Activated T-cell treated with anti-CD3 and anti-CD28 coated beads, Interleukin-2, amount 50 U/mL, for 24 hours (primary cell): Measurements from ENCODE around the gene DPF3.
A peak's percentile ranks its signal among the peaks of the same experiment; 100 is the strongest.

Experiments
- DNase-seq: peaks from one replicate; pipeline ENCODE4 v3.0.0-alpha.2; 2020
- H3K27ac Mint-ChIP-seq: 2 replicates; pipeline ENCODE4 v1.8.0; 2020; ENCODE audit warnings: mild to moderate bottlenecking, mixed read lengths
- H3K27me3 Mint-ChIP-seq: 2 replicates; pipeline ENCODE4 v1.8.0; 2020; ENCODE audit warnings: mixed read lengths
- H3K36me3 Mint-ChIP-seq: 2 replicates; pipeline ENCODE4 v1.8.0; 2020; ENCODE audit warnings: low read depth, mixed read lengths
- H3K4me1 Mint-ChIP-seq: 2 replicates; pipeline ENCODE4 v1.8.0; 2020; ENCODE audit warnings: low read depth, mixed read lengths
- H3K4me3 Mint-ChIP-seq: 2 replicates; pipeline ENCODE4 v1.8.0; 2020; ENCODE audit warnings: mild to moderate bottlenecking, moderate library complexity, mixed read lengths
- H3K9me3 Mint-ChIP-seq: 2 replicates; pipeline ENCODE4 v1.8.0; 2020; ENCODE audit warnings: mixed read lengths

The DPF3 gene

DNA sequence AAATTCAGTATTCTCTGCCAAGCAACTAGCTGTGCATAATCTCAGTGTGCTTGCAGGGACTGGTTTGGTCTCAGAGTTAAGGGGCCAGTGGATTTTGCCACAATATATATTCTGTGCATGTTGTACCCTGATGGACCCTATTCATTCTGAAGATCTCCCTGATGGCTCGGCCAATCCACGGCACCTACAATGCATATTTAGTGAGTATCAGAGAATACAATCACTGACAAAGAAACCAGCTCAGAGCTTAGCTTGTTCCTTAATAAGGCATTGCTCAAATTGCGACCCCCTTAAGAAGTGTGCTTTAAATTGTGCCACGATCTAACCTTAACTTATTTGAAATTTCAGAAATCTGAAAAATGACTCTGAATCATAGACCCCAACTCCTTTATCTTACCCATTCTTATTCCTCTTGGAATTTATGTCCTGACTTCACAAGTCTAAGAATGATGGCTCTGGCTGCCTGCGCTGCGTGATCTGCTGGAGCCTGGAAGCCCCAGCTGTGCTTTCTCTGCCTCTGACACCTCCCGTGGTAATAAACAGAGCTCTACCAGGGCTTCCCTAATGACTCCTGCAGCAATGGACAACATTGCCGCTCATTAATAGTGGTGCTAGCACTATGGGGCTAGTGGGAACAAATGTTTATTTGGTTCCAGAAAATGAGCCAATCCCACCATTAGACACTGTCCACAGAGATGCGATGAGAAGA lies 23.3 kb upstream of the DPF3 start:
- H3K4me3 Mint-ChIP-seq: no peak overlapping the region
- H3K36me3 Mint-ChIP-seq: no peaks in the 10 kb centered on the region
- peaks cover 21% of the 10 kb centered on the region for H3K27me3 Mint-ChIP-seq
- DNase-seq: no peak
- no peak overlapping the region for H3K27ac Mint-ChIP-seq
- H3K4me1 Mint-ChIP-seq: no peaks in the 10 kb centered on the region
- no peaks in the 10 kb centered on the region for H3K9me3 Mint-ChIP-seq

- Mint-ChIP-seq H3K27me3 (peaks cover 16% of the 10 kb centered on the region), H3K4me1 (no peaks in the 10 kb centered on the region), H3K27ac (no peak overlapping the region), H3K9me3 (no peaks in the 10 kb centered on the region), H3K4me3 (no peak overlapping the region), H3K36me3 (no peaks in the 10 kb centered on the region)
- DNase-seq: no peak
Observed at GRCh38 chr14:72916174-72916573, 22.3 kb upstream of the DPF3 start.

DNA sequence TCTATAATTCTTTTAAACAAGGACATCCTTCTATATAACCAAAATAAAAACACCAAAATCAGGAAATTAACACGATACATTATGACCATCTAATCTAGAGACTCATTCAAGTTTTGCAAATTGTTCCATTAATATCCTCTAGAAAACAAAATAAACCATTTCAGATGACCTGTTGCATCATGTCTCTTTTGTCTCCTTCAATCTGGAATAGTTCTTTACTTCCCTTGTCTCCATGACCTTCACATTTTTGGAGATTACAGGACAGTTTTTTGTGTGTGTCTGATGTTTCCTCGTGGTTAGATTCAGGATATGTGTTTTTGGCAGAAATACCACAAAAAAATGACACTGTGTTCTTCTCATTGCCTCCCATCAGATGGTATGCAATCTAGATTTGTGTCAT lies 19.9 kb upstream of the DPF3 start:
- no peaks in the 10 kb centered on the region for H3K36me3 Mint-ChIP-seq
- no peak overlapping the region for H3K27ac Mint-ChIP-seq
- no peaks in the 10 kb centered on the region for H3K9me3 Mint-ChIP-seq
- H3K4me1 Mint-ChIP-seq: no peaks in the 10 kb centered on the region
- no peak overlapping the region for H3K4me3 Mint-ChIP-seq
- DNase-seq: no peak
- peaks cover 9% of the 10 kb centered on the region for H3K27me3 Mint-ChIP-seq

DNA sequence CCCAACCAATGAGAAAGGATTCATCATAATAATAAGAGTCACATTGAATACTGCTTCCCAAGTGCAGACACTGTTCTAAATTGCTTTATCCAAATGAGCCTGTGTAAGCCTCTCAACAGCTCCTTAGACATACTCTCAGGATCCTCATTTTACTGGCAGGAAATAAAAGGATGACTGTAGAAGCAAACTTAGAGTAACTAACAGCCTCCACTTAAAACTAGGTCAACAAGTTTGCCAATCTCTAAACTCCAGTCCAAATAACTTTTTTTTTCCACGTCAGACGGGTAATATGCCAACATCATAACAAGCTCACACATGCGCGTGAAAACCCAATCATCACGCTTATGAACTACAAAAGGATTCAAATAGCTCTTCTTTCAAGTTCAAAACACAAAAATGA lies 15.3 kb upstream of the DPF3 start:
- no peak overlapping the region for H3K27ac Mint-ChIP-seq
- no peak overlapping the region for H3K4me3 Mint-ChIP-seq
- H3K36me3 Mint-ChIP-seq: no peaks in the 10 kb centered on the region
- peaks cover 4% of the 10 kb centered on the region for H3K4me1 Mint-ChIP-seq
- H3K27me3 Mint-ChIP-seq: peaks cover 15% of the 10 kb centered on the region
- no peaks in the 10 kb centered on the region for H3K9me3 Mint-ChIP-seq
- no peak for DNase-seq

GRCh38 chr14:72907886-72908285 lies 14.0 kb upstream of the DPF3 start:
- no peak for DNase-seq
- H3K27me3 Mint-ChIP-seq: peaks cover 11% of the 10 kb centered on the region
- H3K9me3 Mint-ChIP-seq: no peaks in the 10 kb centered on the region
- no peak overlapping the region for H3K27ac Mint-ChIP-seq
- no peak overlapping the region for H3K4me3 Mint-ChIP-seq
- H3K4me1 Mint-ChIP-seq: peaks cover 4% of the 10 kb centered on the region
- H3K36me3 Mint-ChIP-seq: no peaks in the 10 kb centered on the region

DNA sequence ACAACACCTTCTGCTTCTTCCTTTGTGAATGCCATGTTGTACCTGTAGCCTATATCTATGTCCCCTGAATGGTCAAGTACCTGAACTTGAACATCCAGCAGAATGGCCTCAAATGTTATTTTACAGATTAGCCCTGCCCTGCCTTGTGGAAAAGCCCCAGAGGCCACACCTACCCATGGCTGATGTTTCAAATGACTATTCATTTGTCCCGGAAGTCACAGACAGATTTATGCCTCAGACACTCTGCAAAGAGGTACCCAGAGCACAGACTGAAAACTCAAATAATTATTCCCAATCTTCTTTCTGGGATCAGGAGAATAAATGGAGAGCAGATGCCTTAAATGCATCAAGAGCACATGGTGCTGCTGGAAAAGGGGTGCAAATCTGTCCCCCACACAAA lies 13.0 kb upstream of the DPF3 start:
- H3K27ac Mint-ChIP-seq: no peak overlapping the region
- no peak overlapping the region for H3K4me3 Mint-ChIP-seq
- H3K36me3 Mint-ChIP-seq: no peaks in the 10 kb centered on the region
- H3K27me3 Mint-ChIP-seq: peaks cover 11% of the 10 kb centered on the region
- DNase-seq: no peak
- no peaks in the 10 kb centered on the region for H3K9me3 Mint-ChIP-seq
- peaks cover 4% of the 10 kb centered on the region for H3K4me1 Mint-ChIP-seq

DNA sequence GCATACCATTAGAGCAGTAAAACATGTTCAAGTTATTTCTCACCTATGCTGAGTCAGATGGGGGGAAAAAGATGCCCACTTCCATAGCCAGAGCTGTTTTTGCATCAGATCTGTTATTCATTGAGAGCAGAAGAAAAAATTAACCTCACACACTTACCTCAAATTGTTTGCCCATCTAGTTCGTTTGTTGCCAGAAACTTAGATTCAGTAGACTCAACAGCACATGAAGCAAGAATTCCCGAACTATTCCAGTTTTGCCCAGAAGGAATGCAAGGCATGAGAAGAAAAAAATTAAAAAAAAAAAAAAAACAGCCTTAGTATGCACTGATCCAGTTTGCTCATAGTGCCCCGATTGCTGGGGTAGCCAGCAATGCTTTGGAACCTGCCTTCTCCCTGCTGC lies 12.4 kb upstream of the DPF3 start:
- H3K4me3 Mint-ChIP-seq: no peak overlapping the region
- H3K36me3 Mint-ChIP-seq: no peaks in the 10 kb centered on the region
- H3K27ac Mint-ChIP-seq: no peak overlapping the region
- DNase-seq: no peak
- no peaks in the 10 kb centered on the region for H3K9me3 Mint-ChIP-seq
- H3K27me3 Mint-ChIP-seq: peaks cover 11% of the 10 kb centered on the region
- peaks cover 4% of the 10 kb centered on the region for H3K4me1 Mint-ChIP-seq

- H3K4me1 Mint-ChIP-seq: peaks cover 4% of the 10 kb centered on the region
- no peaks in the 10 kb centered on the region for H3K9me3 Mint-ChIP-seq
- peak; percentile 63 for DNase-seq
- no peak overlapping the region for H3K27ac Mint-ChIP-seq
- H3K4me3 Mint-ChIP-seq: no peak overlapping the region
- H3K36me3 Mint-ChIP-seq: no peaks in the 10 kb centered on the region
- H3K27me3 Mint-ChIP-seq: peaks cover 11% of the 10 kb centered on the region
Observed at GRCh38 chr14:72904840-72905561, 11.1 kb upstream of the DPF3 start.

DNA sequence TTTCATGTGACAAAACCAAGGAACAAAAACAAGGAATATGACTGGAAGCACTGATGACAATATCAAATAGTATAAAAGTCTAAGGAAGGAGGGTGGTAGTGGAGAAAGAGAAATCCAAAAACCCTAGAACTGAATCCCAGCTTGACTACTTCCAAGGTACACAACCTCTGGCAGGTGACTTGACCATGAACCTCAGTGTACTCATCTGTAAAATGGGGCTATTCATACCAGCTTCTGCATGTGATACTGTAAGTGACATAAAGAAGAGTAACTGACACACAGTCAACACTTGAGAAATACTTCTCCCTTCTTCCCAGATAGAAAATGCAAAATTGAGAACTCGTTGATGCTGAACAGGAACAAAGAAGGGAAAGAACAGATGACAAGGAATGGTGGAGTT lies 10.3 kb upstream of the DPF3 start:
- Mint-ChIP-seq H3K9me3 (no peaks in the 10 kb centered on the region), H3K4me1 (peaks cover 4% of the 10 kb centered on the region), H3K4me3 (no peak overlapping the region), H3K27me3 (peaks cover 13% of the 10 kb centered on the region), H3K27ac (no peak overlapping the region), H3K36me3 (no peaks in the 10 kb centered on the region)
- no peak for DNase-seq

DNA sequence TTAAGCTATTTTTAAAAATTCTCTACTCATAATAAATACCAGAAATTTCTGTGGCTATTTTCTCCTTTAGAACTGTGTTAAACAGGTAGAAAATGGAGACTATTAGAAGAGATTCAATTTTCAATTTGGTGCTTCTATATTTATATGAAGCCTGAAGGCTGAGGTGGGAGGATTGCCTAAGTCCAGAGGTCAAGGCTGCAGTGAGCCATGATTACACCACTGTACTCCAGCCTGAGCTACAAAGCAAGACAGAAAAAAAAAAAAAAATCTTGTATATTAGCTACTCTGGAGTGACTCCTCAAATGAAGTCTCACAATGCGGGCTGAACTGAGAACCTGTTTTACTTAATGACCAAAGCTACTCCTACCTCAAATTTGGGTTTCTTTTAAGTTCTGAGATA lies 9.8 kb upstream of the DPF3 start:
- no peaks in the 10 kb centered on the region for H3K9me3 Mint-ChIP-seq
- H3K4me1 Mint-ChIP-seq: peaks cover 4% of the 10 kb centered on the region
- H3K4me3 Mint-ChIP-seq: no peak overlapping the region
- H3K27me3 Mint-ChIP-seq: peaks cover 13% of the 10 kb centered on the region
- no peak overlapping the region for H3K27ac Mint-ChIP-seq
- DNase-seq: no peak
- H3K36me3 Mint-ChIP-seq: no peaks in the 10 kb centered on the region

DNA sequence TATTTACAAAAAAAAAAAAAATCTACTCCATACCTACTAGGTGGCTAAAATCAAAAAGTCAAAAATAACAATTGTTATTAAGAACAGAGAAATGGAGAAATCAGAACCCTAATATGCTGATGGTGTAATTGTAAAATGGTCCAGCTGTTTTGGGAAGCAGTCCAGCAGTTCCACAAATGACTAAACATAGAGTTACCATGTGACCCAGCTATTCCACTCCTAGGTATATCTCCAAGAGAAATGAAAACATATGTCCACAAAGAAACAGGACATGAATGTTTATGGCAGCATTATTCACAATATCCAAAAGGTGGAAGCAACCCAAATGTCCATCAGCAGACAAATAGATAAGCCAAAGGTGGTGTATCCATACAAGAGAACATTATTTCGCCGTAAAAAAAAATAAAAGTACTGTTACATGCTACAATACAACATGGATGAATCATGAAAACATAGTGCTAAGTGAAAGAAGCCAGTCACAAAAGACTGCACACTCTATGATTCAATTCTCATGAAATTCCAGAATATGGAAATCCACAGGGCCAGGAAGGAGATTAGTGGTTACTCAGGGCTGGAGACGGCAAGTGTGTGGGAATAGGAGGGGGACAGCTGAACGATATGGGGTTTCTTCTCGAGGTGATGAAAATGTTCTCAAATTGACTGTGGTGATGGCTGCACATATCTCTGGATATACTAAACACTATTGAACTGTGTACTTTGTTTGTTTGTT lies 9.1 kb upstream of the DPF3 start:
- no peaks in the 10 kb centered on the region for H3K9me3 Mint-ChIP-seq
- peaks cover 2% of the 10 kb centered on the region for H3K4me1 Mint-ChIP-seq
- H3K4me3 Mint-ChIP-seq: no peak overlapping the region
- H3K36me3 Mint-ChIP-seq: no peaks in the 10 kb centered on the region
- no peak overlapping the region for H3K27ac Mint-ChIP-seq
- peaks cover 13% of the 10 kb centered on the region for H3K27me3 Mint-ChIP-seq
- DNase-seq: no peak

DNA sequence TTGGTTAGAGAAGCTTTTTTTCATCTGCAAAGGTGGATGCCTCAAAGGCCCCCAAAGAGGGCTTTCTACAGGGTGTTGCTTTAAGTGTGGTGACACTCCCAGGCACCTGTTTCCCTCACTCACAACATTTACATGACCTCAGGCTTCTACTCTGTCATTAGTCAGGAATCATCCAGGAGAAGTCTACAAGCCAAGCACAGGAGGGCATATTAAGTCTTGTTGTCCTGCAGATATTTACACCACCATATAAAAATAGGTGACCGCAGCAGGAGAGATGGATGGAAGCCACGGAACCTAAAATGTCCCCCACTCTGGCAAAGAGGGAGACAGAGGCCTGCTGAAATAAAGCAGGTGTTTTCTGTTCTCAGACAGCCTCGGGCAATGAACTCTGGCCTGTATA lies 7.5 kb upstream of the DPF3 start:
- H3K9me3 Mint-ChIP-seq: no peaks in the 10 kb centered on the region
- H3K4me1 Mint-ChIP-seq: no peaks in the 10 kb centered on the region
- H3K36me3 Mint-ChIP-seq: no peaks in the 10 kb centered on the region

GRCh38 chr14:72898448-72898847 lies 4.5 kb upstream of the DPF3 start:
- H3K27me3 Mint-ChIP-seq: peaks cover 29% of the 10 kb centered on the region
- peaks cover 16% of the 10 kb centered on the region for H3K4me1 Mint-ChIP-seq
- H3K4me3 Mint-ChIP-seq: no peak overlapping the region
- no peak for DNase-seq
- H3K27ac Mint-ChIP-seq: no peak overlapping the region
- no peaks in the 10 kb centered on the region for H3K9me3 Mint-ChIP-seq
- H3K36me3 Mint-ChIP-seq: peaks cover 3% of the 10 kb centered on the region

More for the DNA sequence above, 7.5 kb upstream of the DPF3 start:
- DNase-seq: no peak
- Mint-ChIP-seq H3K4me3 (no peak overlapping the region), H3K27me3 (peaks cover 18% of the 10 kb centered on the region), H3K27ac (no peak overlapping the region)

GRCh38 chr14:72894623-72895378 lies 900 bp upstream of the DPF3 start:
- Mint-ChIP-seq H3K27me3 (peaks cover 52% of the 10 kb centered on the region), H3K4me3 (peak overlapping the region; percentile 90), H3K36me3 (peaks cover 3% of the 10 kb centered on the region), H3K27ac (no peak overlapping the region), H3K4me1 (peaks cover 29% of the 10 kb centered on the region), H3K9me3 (no peaks in the 10 kb centered on the region)
- peak; percentile 48 for DNase-seq
